DMS53 (cell line): ENCODE results near the gene ADGRL3.
"Not testable (repeated sequence)": the region's sequence is repeated elsewhere in the genome, so short reads cannot be mapped to it uniquely, and the experiment has no call there.

ENCODE experiments used
- DNase-seq: peaks from one replicate; lab custom pipeline; 2025; lab: John Stamatoyannopoulos, UW

ADGRL3 gene

DNA sequence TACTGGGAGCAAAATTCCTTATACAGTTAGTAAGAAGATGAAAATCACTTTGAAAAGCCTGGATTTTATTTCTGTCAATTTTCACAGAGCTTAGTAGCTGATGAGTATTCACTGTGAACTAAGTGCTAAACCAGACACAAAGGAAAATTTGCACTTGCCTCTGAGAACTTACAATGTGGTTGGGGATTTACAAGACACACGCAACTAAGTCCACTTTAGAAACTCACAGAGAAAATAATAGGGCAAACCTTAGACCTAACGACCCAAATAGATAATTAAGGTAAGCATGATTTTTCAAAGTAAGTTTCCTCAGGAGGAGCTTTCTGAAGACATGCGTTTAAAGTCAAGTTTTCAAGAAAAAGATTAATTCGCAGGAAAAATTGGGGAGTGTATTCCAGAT is 708.9 kb downstream of the ADGRL3 start:
- no peak for DNase-seq

DNA sequence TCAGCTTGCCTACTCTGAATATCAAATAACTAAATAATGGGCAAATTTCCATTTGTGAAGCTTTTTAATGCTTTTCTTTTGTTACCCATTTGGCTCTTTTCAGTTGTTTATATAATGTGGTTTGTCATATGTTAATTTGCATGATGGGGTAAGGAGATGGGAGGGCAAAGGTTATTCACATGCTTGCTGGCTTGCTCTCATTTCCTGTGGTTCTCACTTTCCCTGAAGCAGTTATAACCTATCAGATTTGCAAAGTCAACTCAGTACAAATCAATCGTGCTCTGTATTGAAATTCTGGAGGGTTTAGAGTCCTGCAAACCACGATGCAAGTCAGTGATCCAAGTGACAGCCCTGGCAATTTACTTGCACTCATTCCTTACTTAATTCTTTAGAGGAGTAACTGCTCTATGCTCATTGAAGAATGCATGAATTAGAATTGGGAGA is 711.2 kb downstream of the ADGRL3 start:
- no peak for DNase-seq

DNA sequence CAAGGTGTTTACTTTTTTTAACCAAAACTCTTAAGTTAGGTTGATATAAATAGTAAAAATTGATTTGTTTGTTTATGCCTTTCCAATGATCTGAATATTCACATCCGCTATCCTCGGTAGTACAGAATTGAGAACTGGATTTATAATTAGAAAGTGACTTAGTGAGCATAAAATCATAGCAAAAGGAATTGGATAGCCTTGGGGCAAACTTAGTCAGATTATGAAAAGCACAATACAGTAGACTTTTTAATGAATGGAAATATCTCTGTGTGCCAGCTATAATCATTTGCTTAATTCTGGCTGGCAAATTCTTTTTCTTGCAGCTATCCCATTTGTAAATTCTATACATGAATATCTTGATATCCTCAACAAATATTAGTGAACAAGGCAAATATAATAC is 713.5 kb downstream of the ADGRL3 start:
- DNase-seq: no peak

DNA sequence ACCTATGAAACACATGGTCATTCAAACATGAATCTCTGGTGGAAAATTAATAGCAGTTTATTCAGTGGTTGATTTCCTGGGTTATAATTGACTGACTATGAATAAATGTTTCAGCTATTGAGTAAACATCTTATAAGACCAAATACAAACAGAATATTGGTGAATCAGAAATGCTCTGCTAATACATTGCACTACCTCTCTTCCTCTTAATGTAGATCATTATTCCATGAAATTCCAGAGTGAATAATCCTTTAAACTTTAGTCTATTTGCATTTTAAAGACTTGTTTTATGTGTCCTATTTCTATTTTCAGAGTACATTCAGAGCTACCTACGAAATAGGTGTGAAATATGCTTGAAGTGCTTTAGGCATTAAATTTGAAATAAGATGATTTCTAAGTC is 715.4 kb downstream of the ADGRL3 start:
- no peak for DNase-seq

DNA sequence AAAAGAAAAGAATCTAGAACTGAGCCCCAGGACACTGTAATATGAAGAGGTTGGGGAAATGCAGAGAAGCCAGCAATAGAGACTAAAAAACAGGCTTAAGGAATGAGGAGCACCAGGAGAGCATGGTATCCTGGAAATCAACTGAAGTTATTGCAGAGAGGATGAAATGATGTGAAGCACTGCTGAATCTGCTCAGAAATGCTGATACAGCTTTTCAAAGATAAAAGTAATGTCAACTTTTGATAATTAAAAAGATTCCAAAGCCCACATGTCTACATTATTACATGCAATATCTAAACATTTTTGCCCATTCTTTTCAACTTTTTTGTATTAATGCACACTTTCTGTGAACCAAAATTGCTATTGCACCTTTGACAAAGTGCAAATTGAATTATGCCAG is 718.4 kb downstream of the ADGRL3 start:
- DNase-seq: no peak

DNA sequence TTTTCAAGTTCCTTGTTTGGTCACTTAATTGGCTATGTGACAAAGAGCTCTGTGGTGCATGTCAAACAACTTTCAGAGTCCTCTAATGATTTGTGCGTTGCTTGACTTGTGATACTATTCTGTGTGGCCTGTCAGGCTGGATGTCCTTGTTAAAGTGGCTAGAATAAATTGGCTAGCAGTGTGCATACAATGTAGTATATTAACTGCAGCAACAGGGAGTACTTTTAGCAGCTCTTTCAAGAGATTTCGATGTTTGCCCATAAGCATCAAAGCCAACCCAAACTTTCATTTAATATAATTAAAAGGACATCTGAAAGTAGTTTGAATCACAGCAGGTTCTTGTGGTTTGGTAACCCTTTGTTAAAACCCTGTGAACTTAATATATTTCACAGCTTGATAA is 718.9 kb downstream of the ADGRL3 start:
- DNase-seq: no peak

DNA sequence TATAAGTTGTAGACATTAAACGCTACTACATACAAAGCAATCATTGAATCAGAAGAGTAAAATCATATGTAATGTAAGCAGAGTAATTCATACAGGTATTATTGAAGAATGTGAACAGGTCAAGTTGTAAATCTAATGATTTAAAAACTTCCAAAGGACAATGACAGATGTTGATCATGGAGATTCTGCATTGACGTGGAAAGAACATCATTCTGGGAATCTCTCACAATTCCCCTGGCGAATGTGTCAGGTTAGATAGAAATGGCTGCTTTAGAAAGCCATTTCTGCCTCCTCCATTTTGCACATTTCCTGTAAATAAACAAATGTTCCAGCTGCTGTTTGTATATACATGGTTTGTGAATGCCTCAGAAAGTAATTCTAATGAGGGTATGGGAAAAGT is 719.4 kb downstream of the ADGRL3 start:
- DNase-seq: no peak

DNA sequence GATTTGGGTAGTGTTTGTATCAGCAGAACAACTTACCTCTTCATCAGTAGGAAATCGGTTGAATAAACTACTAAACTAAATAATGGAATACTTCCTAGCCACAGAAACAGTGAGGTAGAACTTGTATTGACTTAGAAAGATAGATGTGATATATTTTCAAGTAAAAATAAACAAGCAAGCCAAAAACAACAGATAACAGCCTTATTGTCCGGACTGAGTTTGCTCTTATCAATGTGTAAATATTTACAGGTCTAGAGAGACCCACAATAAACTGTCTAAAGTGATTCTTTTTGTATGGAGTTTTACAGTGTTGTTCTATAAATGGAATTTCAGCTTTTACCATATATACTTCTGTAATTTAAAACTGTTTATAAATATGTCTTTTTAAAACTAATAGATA is 721.8 kb downstream of the ADGRL3 start:
- peak; percentile 36 for DNase-seq

DNA sequence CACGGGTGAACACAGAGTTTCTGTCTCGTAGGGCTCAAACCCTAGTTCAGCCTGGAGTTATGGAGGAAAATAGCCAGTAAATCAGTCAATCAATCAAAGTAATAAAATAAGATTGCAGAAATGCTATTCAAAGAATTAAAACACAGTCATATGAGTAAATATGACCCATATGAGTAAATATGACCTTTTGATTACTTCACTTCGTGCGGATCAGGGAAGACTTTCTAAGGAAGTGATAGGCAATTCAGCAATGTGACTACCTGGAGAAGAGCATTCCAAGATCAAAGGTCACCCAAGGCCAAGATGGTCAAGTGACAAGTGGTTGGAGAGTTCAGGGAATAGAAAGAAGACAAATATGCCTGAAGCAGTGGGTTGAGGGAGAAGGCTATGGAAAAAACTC is 722.6 kb downstream of the ADGRL3 start:
- peak; percentile 16 for DNase-seq

DNA sequence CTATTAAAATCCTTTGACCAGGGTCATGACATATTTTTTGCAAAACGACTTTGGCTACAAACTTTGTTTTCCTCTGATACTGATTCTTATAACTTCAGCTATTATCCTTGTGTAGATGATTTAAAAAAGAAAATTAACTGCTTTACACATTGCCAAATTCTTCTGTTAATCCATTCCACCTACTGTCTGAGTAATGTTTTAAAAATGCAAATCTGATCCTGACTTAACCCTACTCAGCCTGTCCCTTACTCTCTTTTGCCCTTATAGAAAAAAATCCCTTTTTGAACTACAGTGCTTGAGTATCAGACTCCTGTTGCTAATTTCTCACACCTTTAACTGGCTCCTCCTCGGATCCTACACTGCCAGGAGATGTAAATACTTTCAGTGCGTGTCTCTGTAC is 723.1 kb downstream of the ADGRL3 start:
- DNase-seq: no peak

DNA sequence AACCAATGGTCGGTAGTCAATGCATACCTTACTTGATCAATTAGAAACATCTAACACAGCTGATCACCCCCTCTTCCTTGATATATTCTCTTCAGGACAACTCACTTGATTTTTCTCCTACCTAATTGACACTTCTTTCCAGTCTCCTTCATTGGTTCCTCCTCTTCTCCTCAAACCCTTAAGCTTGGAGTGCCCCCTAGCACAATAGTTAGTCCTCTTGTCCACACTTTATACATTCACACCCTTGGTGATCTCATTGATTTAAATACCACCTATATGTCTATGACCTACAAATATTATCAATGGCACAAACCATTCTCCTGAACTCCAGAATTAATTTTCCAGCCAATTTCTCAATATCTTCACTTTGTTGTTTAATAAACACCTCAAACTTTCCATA is 724.0 kb downstream of the ADGRL3 start:
- DNase-seq: peak; percentile 5

DNA sequence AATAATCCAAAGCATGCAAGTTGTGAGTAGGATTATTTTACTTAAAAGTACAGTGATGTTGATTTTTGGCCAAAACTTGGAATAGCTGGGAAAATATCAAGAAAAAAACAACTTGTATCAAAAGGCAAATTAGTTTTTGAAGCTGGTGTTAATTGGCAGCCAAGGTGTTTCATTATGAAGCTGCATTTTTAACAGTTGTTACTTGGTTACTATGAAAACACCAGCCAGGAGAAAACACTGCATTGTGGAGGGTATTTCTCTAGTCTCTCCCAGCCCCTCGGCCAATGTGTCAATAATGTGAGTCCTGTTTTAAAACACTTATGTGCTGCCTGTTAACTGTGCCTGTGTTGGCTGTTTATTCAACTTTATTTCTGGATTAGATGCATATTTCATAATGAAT is 733.4 kb downstream of the ADGRL3 start:
- no peak for DNase-seq

DNA sequence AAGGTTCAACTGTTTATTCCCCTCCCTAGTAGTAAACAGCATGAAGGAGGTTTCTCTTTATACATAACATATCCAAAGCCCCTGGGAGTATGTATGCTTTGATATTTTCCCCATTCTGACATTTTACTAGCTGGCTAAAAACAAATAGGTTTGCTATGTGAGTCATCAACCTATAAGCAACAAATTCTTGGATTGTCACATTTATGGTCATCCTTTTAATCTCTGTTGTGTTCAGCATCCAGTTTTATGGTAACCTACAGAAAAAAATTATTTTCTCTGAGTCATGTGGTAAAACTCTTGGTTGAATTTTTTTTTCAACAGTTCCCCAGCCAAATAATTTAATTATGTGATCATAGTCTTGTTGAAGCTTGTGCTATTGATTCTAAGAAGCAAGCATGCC is 734.1 kb downstream of the ADGRL3 start:
- DNase-seq: no peak

DNA sequence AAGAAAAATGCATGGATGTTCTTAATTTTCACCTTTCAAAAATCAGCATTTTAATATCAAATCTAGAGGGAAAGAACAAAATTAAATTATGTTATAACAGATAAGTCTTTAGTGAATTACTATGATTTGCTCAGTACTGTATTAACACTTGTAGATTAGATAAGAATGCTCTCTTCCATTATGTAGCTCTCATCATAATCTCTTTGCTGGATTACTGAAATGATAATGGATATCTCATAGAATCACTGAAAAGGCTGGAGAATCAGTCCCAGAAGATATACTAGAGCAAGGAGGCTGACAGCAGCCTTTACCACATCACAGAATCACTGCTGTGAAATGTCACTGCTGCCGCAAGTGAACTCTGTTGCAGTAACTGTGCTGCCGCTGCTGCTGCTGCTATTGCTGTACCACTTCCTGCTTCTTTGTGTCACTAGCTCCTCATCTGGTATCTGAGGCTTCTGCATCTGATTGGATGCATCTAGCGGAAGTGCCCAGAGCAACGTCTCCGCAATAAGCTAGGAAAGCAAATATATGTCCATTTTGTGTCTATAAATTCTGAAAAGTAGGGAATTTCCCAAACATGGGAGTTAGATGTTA is 738.2 kb downstream of the ADGRL3 start:
- peak; percentile 5 for DNase-seq

DNA sequence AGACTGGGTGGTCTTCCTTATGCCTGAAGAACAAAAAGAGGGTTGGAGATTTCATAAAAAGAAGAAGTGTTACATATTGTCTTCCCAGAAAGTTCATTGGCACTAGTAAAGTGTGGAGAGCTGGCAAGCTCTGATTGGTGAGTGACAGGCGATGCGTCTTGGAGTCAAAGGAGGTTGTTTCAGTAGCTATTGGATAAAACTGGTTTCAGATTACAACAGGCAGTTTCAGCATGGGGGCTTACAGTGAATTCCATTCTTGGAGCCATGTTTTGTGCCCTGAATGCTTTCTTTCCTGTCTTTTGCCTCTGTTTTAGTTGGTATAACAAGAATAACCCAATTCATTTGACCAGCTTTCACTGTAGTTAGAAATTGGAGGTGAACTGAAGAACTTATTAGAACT is 750.5 kb downstream of the ADGRL3 start:
- DNase-seq: no peak

DNA sequence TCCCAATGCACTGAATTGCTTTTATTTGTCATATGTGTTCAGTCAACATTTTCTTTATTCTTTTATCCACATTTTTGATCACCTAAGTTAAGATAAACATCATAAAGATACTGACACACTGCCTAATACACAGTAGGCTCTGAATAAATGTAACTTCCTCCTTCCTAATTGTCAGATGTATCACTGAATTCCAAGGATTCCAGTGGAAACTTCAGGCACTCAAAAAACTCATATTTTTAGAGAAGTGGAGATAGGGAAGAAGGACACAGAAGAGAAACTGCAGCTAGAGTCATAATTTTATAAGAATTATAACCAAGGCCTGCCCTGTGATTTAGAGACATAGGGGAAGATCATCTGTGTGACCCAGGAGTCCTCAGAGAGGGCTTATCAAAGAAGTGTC is 753.3 kb downstream of the ADGRL3 start:
- no peak for DNase-seq

DNA sequence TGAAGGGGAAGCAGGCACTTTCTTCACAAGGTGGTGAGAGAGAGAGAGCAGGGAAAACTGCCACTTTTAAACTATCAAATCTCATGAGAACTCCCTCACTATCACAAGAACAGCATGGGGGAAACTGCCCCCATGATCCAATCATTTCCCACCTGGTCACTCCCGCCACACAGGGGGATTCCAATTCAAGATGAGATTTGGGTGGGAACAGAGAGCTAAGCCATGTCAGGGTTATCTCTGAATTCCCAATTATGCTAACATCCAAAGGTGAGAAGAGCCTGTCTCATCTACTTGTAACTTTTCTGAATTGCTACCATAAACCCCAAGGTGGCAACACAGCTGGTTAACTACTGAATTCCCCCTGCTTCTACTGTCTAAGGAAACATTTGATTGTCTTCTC is 758.5 kb downstream of the ADGRL3 start:
- DNase-seq: no peak

DNA sequence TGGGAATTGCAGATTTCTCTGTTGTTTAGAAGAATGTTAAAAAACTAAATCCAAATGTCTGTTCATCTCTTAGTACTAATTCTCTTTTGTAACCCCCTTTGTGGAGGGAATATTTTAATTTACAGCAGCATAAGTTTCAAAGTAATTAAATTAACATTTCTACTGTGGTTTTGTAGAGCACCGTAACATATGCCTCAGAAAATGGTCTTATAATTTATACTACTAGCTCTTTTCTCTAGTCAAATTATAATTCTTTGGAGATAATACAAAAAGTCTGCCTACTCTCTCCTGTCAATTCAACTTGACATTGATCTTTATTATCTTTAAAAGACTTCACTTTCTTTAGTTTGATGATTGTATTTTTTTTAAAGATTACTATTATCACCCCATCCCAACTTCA is 759.0 kb downstream of the ADGRL3 start:
- no peak for DNase-seq

DNA sequence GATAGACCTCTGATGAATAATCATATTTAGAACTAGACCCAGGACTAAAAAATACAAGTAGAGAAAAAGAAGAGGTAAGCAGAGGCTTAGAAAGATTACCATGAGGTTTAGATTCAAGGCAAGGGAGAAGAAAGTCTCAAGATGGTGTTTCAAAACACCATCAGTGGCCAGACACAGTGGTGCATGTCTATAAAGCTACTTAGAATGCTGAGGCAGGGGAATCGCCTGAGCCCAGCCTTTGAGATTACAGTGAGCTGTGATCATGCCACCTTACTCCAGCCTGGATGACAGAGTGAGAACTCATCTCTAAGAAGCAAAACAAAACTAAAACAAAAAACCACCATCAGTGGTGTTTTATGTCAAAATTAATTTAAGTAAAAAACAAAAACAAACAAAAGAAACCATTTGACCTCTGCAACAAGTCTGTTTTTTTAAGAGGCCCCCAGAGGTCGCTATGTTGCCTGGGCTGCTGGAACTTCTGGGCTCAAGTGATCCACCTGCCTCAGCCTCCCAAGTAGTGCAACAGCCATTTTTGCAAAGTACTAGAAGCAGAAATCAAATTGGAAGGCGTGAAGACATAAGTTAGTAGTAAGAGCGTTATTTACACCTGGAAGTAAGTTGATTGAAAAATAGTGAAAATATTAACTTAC is 784.3 kb downstream of the ADGRL3 start:
- DNase-seq: no peak

DNA sequence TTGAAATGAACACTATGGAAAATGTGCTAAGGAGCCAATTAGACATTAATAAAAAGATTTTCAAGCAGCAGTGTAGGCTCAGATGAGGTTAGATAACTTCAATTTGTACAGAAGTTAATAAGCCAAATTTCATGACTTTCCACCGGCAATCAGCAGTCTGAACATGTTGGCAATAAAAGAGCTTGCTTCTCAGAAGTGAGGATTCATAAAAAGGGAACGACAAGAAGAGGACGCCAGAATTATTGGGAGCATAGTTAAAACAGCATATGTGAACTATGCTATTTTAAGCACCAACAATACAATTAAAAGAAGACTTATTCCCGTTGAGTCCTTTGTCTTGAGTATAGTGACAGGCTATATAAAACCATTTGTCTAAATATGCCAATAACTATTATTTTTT is 785.3 kb downstream of the ADGRL3 start:
- DNase-seq: no peak

DNA sequence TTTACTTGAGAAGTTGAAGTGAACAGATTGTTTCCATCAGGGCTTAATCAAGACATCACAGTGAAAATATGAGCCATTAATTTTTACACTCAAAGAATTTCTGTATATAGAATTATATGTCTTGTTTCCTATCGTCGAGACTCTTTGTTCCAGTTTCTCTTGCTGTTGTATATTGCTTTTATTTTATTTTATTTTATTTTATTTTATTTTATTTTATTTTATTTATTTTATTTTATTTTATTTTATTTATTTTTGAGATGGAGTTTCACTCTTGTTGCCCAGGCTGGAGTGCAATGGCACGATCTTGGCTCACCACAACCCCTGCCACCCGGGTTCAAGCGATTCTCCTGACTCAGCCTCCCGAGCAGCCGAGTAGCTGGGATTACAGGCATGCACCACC is 786.8 kb downstream of the ADGRL3 start:
- not testable (repeated sequence) for DNase-seq

DNA sequence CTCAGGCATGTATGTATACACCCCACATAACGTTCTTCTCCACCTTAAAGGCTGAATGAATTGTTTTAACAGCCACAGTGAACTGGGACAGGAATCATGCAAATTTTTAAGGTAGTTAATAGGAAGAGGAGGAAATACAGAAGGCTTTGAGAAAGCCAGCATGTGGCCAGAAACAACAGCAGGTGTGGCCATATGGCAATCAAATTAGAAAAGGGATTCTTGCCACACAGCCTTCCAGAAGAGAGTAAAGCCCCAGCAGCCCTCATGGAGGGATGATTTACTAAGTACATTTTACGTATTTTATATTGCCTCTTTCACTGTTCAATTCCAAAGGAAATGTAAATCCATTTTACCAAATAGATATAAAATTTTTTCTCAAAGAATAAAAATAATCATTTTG is 792.2 kb downstream of the ADGRL3 start:
- DNase-seq: no peak

DNA sequence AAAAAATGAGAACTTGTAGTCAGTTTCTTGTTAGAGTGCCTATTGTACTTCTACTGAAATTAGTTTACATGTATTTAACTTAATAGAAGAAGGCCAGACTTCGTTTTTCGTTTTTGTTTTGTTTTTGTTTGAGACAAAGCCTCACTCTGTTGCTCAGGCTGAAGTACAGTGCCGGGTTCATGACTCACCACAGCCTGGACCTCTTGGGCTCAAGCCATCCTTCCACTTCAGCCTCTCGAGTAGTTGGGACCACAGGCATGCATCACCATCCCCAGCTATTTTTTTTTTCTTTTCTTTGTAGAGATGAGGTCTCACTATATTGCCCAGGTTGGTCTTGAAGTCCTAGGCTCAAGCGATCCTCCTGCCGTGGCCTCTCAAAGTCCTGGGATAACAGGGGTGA is 793.9 kb downstream of the ADGRL3 start:
- DNase-seq: peak; percentile 4

DNA sequence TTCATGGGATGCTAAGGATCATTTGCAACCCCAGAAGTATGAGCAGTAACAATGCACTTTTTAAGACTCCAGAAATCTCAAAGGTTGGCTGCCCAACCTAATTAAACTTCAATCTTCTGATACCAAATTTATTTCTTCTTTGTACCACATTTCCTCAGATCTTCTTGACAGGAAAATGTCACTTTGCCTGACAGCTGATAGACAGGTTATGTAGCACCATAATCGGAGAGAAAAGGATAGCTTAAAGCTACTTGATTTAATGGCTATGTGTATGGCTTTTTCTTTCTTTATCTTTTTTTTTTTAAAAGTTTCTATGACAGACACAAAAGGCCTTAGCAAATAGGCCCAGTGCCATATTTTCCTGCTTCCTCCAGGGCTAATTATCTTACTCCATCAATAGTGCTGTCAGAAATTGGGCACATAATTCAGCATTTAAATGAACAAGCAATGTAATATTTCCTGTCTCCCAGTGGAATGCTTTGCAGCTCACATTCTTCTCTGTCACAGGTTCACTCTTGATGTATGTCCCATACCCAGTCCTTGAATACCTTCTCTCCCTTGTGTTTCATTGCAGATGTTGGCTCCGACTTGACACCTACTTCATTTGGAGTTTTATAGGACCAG is 795.7 kb downstream of the ADGRL3 start:
- DNase-seq: no peak
